ENCODE measurements around the gene RGS6.

DNA sequence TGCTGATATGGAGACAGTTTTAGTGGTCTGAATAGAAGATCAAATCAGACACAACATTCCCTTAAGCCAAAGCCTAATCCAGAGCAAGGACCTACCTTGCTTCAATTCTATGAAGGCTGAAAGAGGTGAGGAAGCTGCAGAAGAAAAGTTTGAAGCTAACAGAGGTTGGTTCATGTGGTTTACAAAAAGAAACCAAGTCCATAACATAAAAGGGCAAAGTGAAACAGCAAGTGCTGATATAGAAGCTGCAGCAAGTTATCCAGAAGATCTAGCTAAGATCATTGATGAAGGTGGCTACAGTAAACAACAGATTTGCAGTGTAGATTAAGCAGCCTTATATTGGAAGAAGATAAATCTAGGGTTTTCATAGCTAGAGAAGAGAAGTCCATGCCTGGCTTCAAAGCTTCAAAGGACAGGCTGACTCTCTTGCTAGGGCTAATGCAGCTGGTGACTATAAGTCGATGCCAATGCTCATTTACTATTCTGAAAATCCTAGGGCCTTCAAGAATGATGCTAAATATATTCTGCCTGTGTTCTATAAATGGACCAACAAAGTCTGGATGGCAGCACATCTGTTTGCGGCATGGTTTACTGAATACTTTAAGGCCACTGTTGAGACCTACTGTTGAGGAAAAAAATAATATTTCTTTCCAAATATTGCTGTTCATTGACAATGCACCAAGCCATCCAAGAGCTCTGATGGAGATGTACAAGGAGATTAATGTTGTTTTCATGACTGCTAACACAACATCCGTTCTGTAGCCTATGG lies 600.6 kb downstream of the RGS6 start:
- TF ChIP-seq CTCF (IDR thresholded peaks at IDR 0.05) (no peak), POLR2AphosphoS5 (IDR thresholded peaks at IDR 0.05) (no peak), POLR2A (IDR thresholded peaks at IDR 0.05) (no peak)

All from breast epithelium (tissue), 3 donors.